ENCODE measurements around the gene SRPRA. TPM values are rescaled to one million over a fixed set of nuclear protein-coding genes. Genes with fewer than 3 reads are reported as not detected.

SRPRA gene
- polyA plus RNA-seq, 1 donor from 2014 or later, result 24.9 TPM

GRCh38 chr11:126224647-126225294, 43.9 kb downstream of the SRPRA start:
- no peak overlapping the region for H3K4me3 ChIP-seq (ENCODE audit: low read length)
- no peaks in the 10 kb centered on the region for H3K36me3 ChIP-seq (ENCODE audit: insufficient read depth, low read length)
- TF ChIP-seq POLR2AphosphoS5 (IDR thresholded peaks at IDR 0.05), result no peak
- no peak for TF ChIP-seq MXI1 (conservative IDR thresholded peaks at IDR 0.05; ENCODE audit: poor library complexity, severe bottlenecking)
- TF ChIP-seq EZH2 (IDR thresholded peaks at IDR 0.05; ENCODE audit: borderline replicate concordance, insufficient read depth, low read length, poor library complexity, severe bottlenecking), result no peak
- no peak for TF ChIP-seq SMC3 (conservative IDR thresholded peaks at IDR 0.05; ENCODE audit: poor library complexity)
- TF ChIP-seq, protein P1, sequence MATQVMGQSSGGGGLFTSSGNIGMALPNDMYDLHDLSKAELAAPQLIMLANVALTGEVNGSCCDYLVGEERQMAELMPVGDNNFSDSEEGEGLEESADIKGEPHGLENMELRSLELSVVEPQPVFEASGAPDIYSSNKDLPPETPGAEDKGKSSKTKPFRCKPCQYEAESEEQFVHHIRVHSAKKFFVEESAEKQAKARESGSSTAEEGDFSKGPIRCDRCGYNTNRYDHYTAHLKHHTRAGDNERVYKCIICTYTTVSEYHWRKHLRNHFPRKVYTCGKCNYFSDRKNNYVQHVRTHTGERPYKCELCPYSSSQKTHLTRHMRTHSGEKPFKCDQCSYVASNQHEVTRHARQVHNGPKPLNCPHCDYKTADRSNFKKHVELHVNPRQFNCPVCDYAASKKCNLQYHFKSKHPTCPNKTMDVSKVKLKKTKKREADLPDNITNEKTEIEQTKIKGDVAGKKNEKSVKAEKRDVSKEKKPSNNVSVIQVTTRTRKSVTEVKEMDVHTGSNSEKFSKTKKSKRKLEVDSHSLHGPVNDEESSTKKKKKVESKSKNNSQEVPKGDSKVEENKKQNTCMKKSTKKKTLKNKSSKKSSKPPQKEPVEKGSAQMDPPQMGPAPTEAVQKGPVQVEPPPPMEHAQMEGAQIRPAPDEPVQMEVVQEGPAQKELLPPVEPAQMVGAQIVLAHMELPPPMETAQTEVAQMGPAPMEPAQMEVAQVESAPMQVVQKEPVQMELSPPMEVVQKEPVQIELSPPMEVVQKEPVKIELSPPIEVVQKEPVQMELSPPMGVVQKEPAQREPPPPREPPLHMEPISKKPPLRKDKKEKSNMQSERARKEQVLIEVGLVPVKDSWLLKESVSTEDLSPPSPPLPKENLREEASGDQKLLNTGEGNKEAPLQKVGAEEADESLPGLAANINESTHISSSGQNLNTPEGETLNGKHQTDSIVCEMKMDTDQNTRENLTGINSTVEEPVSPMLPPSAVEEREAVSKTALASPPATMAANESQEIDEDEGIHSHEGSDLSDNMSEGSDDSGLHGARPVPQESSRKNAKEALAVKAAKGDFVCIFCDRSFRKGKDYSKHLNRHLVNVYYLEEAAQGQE (IDR thresholded peaks at IDR 0.05; ENCODE audit: borderline replicate concordance), result no peak
- TF ChIP-seq TAF1 (IDR thresholded peaks at IDR 0.05; ENCODE audit: low read depth), result no peak
- no peak for TF ChIP-seq CTCF (IDR thresholded peaks at IDR 0.05; ENCODE audit: poor library complexity, severe bottlenecking)
- no peak for TF ChIP-seq RAD21 (conservative IDR thresholded peaks at IDR 0.05)
- no peak for TF ChIP-seq EP300 (conservative IDR thresholded peaks at IDR 0.05; ENCODE audit: poor library complexity, severe bottlenecking)
- H3K79me2 ChIP-seq (replicated peaks; ENCODE audit: insufficient read depth, low read length), result peaks cover 8% of the 10 kb centered on the region
- H3K9ac ChIP-seq (ENCODE audit: low read length), result no peak overlapping the region
- H3F3A ChIP-seq (ENCODE audit: insufficient read depth, low read length, poor library complexity, severe bottlenecking), result no peaks in the 10 kb centered on the region
- H4K20me1 ChIP-seq (ENCODE audit: insufficient read depth), result no peaks in the 10 kb centered on the region
- no peaks in the 10 kb centered on the region for H3K9me3 ChIP-seq (ENCODE audit: low read length)
- H3K27me3 ChIP-seq (ENCODE audit: insufficient read depth, low read depth, low read length), result no peaks in the 10 kb centered on the region
- H2AFZ ChIP-seq (ENCODE audit: low read depth, low read length), result no peak overlapping the region
- no peak overlapping the region for H3K4me2 ChIP-seq (ENCODE audit: low read length)
- no peak overlapping the region for H3K27ac ChIP-seq (ENCODE audit: low read length)
- no peaks in the 10 kb centered on the region for H3K9me2 ChIP-seq (ENCODE audit: insufficient read depth, low read length)

GRCh38 chr11:126219547-126219946, 49.1 kb downstream of the SRPRA start:
- H4K20me1 ChIP-seq (ENCODE audit: insufficient read depth), result no peaks in the 10 kb centered on the region

More at GRCh38 chr11:126219547-126219946, 49.1 kb downstream of the SRPRA start:
- no peaks in the 10 kb centered on the region for H3K36me3 ChIP-seq (ENCODE audit: insufficient read depth, low read length)
- no peak for TF ChIP-seq RAD21 (conservative IDR thresholded peaks at IDR 0.05)
- no peak for TF ChIP-seq EZH2 (IDR thresholded peaks at IDR 0.05; ENCODE audit: borderline replicate concordance, insufficient read depth, low read length, poor library complexity, severe bottlenecking)
- no peak for TF ChIP-seq POLR2AphosphoS5 (IDR thresholded peaks at IDR 0.05)
- TF ChIP-seq CTCF (IDR thresholded peaks at IDR 0.05; ENCODE audit: poor library complexity, severe bottlenecking), result no peak
- TF ChIP-seq, protein P1 (IDR thresholded peaks at IDR 0.05; ENCODE audit: borderline replicate concordance), result no peak
- TF ChIP-seq TAF1 (IDR thresholded peaks at IDR 0.05; ENCODE audit: low read depth), result no peak
- no peak for TF ChIP-seq EP300 (conservative IDR thresholded peaks at IDR 0.05; ENCODE audit: poor library complexity, severe bottlenecking)
- no peak for TF ChIP-seq SMC3 (conservative IDR thresholded peaks at IDR 0.05; ENCODE audit: poor library complexity)
- TF ChIP-seq MXI1 (conservative IDR thresholded peaks at IDR 0.05; ENCODE audit: poor library complexity, severe bottlenecking), result no peak
- no peaks in the 10 kb centered on the region for H3F3A ChIP-seq (ENCODE audit: insufficient read depth, low read length, poor library complexity, severe bottlenecking)
- no peak overlapping the region for H3K27ac ChIP-seq (ENCODE audit: low read length)
- peaks cover 30% of the 10 kb centered on the region for H3K79me2 ChIP-seq (replicated peaks; ENCODE audit: insufficient read depth, low read length)
- no peak overlapping the region for H3K9ac ChIP-seq (ENCODE audit: low read length)
- H3K9me3 ChIP-seq (ENCODE audit: low read length), result no peaks in the 10 kb centered on the region
- no peaks in the 10 kb centered on the region for H3K27me3 ChIP-seq (ENCODE audit: insufficient read depth, low read depth, low read length)
- H3K4me3 ChIP-seq (ENCODE audit: low read length), result no peak overlapping the region
- H3K4me2 ChIP-seq (ENCODE audit: low read length), result no peak overlapping the region
- H2AFZ ChIP-seq (ENCODE audit: low read depth, low read length), result no peak overlapping the region
- H3K9me2 ChIP-seq (ENCODE audit: insufficient read depth, low read length), result no peaks in the 10 kb centered on the region
